IPS-20b (cell line): ENCODE data around the gene ARHGAP42.

Source experiments
- H3K27ac ChIP-seq: one replicate; pipeline ENCODE4 v1.5.1; 2013; ENCODE audit warnings: low read length
- H3K27me3 ChIP-seq: 2 replicates; pipeline ENCODE4 v1.6.1; 2013; ENCODE audit warnings: mild to moderate bottlenecking, low read length, inconsistent platforms; ENCODE audit not compliant: insufficient read depth
- H3K36me3 ChIP-seq: 2 replicates; pipeline ENCODE4 v1.6.1; 2013; ENCODE audit warnings: low read depth, mild to moderate bottlenecking, inconsistent platforms, low read length, moderate library complexity; ENCODE audit not compliant: insufficient read depth
- H3K4me1 ChIP-seq: 2 replicates; pipeline ENCODE4 v1.6.1; 2013; ENCODE audit warnings: mild to moderate bottlenecking, control low read depth, inconsistent platforms, low read length, moderate library complexity; ENCODE audit not compliant: insufficient read depth
- H3K4me3 ChIP-seq: 2 replicates; pipeline ENCODE4 v1.5.1; 2013; ENCODE audit warnings: mild to moderate bottlenecking, low read length, inconsistent platforms
- H3K9ac ChIP-seq: 2 replicates; pipeline ENCODE4 v1.6.1; 2013; ENCODE audit warnings: low read depth, mild to moderate bottlenecking, inconsistent platforms, low read length, moderate library complexity
- H3K9me3 ChIP-seq: 2 replicates; pipeline ENCODE4 v1.6.1; 2013; ENCODE audit warnings: mild to moderate bottlenecking, low read depth, low read length, inconsistent platforms; ENCODE audit not compliant: insufficient read depth

ARHGAP42 gene, protein sequence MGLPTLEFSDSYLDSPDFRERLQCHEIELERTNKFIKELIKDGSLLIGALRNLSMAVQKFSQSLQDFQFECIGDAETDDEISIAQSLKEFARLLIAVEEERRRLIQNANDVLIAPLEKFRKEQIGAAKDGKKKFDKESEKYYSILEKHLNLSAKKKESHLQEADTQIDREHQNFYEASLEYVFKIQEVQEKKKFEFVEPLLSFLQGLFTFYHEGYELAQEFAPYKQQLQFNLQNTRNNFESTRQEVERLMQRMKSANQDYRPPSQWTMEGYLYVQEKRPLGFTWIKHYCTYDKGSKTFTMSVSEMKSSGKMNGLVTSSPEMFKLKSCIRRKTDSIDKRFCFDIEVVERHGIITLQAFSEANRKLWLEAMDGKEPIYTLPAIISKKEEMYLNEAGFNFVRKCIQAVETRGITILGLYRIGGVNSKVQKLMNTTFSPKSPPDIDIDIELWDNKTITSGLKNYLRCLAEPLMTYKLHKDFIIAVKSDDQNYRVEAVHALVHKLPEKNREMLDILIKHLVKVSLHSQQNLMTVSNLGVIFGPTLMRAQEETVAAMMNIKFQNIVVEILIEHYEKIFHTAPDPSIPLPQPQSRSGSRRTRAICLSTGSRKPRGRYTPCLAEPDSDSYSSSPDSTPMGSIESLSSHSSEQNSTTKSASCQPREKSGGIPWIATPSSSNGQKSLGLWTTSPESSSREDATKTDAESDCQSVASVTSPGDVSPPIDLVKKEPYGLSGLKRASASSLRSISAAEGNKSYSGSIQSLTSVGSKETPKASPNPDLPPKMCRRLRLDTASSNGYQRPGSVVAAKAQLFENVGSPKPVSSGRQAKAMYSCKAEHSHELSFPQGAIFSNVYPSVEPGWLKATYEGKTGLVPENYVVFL

GRCh38 chr11:100687054-100687629 lies at the start of gene ARHGAP42:
Gene ARHGAP42 (plus strand): TSS chr11:100687288. CDS start chr11:100687679, 391 bp downstream.
- H3K4me3 ChIP-seq = peak within 1 kb of the TSS; percentile 79
- H3K4me1 ChIP-seq = peaks cover 15% of the 10 kb centered on the region; the same call in 1 of the 2 replicates
- 0 out of 2 replicates have a peak, but pooled peaks cover 4% of the 10 kb centered on the region for H3K36me3 ChIP-seq
- peak within 1 kb of the TSS; percentile 87; the same call in 1 of the 2 replicates for H3K9ac ChIP-seq
- peak within 1 kb of the TSS; percentile 92 for H3K27ac ChIP-seq
- no peaks in the 10 kb centered on the region; the same call in 1 of the 2 replicates for H3K27me3 ChIP-seq
- no peaks in the 10 kb centered on the region for H3K9me3 ChIP-seq

DNA sequence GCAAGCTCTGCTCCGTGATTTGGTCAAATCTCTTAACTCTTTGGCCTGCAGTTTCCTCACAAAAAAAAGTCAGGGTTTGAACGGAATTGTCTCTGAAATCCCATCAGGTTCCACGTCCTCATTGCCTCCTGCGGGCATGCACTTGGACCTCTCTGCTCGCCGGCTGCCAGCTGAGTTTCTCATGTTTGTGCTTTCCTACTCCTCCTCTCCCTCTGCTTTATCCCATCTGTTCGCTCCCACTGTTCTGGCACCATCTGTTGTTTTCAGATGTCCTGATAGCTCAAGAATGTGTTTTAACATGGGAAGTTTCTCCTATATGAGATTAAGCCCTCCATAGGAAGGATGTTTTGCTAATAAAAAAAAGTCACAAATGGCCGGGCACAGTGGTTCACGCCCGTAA lies 49.4 kb upstream of the ARHGAP42 start:
- H3K36me3 ChIP-seq = no peaks in the 10 kb centered on the region
- H3K4me3 ChIP-seq = no peak overlapping the region
- peaks cover 11% of the 10 kb centered on the region for H3K4me1 ChIP-seq
- H3K27me3 ChIP-seq = no peaks in the 10 kb centered on the region
- no peak overlapping the region for H3K9ac ChIP-seq
- no peak overlapping the region for H3K27ac ChIP-seq
- H3K9me3 ChIP-seq = no peaks in the 10 kb centered on the region

DNA sequence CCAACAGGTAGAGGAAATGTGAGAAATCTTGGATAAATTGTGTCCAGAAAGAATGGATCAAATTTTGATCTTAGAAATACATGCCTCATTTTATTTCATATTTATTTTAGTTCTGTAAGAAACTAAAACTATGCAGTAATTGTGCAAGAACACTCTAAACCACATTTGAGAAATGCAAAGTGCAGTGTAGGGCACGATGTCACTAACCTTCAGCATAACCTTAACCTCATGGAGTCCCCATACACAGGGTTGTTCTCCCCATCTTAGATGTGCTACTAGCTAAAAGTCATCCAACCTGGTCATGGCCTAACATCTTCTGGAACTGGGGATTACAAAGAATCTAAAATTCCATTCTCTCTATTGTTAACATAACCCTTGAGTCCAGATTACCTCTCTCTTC lies 48.4 kb upstream of the ARHGAP42 start:
- peaks cover 11% of the 10 kb centered on the region for H3K4me1 ChIP-seq
- H3K36me3 ChIP-seq = no peaks in the 10 kb centered on the region
- no peak overlapping the region for H3K4me3 ChIP-seq
- no peak overlapping the region for H3K9ac ChIP-seq
- H3K9me3 ChIP-seq = no peaks in the 10 kb centered on the region
- H3K27me3 ChIP-seq = no peaks in the 10 kb centered on the region
- no peak overlapping the region for H3K27ac ChIP-seq

DNA sequence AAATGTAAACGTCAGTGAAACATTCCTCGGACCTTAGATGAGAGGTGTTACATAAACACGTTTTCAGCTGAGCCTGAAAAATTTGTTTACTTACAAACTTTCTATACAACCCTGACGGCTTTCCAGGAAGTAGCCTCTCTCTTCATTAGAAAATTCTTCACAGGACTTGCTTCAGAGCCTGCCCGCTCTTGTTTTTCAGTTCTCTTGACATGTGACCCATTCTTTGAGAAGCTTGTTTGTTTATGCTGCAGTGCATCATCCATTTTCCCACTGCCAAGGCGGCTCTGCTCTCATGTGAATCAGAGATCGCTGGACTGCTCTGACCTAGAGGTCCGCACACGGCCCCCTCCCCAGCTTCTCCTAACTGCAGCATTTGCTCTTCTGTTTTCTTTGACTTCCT lies 47.9 kb upstream of the ARHGAP42 start:
- Histone ChIP-seq H3K27me3 (no peaks in the 10 kb centered on the region), H3K4me1 (peaks cover 11% of the 10 kb centered on the region), H3K9ac (no peak overlapping the region), H3K4me3 (no peak overlapping the region), H3K27ac (no peak overlapping the region), H3K36me3 (no peaks in the 10 kb centered on the region), H3K9me3 (no peaks in the 10 kb centered on the region)

GRCh38 chr11:100640071-100640470 lies 47.0 kb upstream of the ARHGAP42 start:
- peaks cover 11% of the 10 kb centered on the region for H3K4me1 ChIP-seq
- no peaks in the 10 kb centered on the region for H3K36me3 ChIP-seq
- H3K27ac ChIP-seq = no peak overlapping the region
- H3K9me3 ChIP-seq = no peaks in the 10 kb centered on the region
- no peak overlapping the region for H3K4me3 ChIP-seq
- H3K9ac ChIP-seq = no peak overlapping the region
- H3K27me3 ChIP-seq = no peaks in the 10 kb centered on the region

DNA sequence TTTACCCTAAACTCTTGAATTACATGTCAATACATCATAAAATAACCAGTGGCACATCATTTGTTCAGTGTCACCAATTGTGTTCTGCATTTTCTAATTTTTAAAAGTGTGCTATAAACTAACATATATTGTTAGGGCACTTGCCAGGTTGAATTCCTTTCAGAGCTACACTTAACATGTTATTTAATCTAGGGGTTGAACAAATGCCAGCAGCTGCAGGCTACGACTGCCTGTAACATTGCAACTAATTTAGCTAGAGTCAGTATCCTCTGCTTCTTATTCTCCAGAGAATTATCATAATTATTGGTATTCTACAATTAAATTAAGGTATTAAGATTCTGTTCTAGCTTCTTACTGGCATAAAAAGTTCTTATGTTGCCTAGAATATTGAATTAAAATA lies 46.4 kb upstream of the ARHGAP42 start:
- H3K4me3 ChIP-seq = no peak overlapping the region
- peaks cover 11% of the 10 kb centered on the region for H3K4me1 ChIP-seq
- no peaks in the 10 kb centered on the region for H3K27me3 ChIP-seq
- H3K9ac ChIP-seq = no peak overlapping the region
- no peaks in the 10 kb centered on the region for H3K36me3 ChIP-seq
- no peak overlapping the region for H3K27ac ChIP-seq
- H3K9me3 ChIP-seq = no peaks in the 10 kb centered on the region

DNA sequence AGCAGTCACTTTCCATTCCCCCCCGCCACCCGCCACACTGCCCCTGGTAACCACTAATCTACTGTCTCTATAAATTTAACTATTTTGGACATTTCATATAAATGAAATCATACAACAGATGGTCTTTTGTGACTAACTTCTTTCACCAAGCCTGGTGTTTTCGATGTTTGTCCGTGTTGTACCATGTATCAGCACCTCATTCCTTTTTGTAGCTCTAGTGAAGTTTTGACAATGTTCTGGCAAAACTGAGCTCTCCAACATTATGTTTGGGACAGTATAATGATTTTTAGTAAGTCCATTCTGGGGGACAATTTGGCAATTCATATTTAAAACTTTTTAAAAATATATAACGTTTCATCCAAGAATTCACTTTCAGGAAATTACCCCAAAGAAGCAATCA lies 45.6 kb upstream of the ARHGAP42 start:
- Histone ChIP-seq H3K9me3 (no peaks in the 10 kb centered on the region), H3K4me3 (no peak overlapping the region), H3K4me1 (peaks cover 11% of the 10 kb centered on the region), H3K9ac (no peak overlapping the region), H3K27ac (no peak overlapping the region), H3K36me3 (no peaks in the 10 kb centered on the region), H3K27me3 (no peaks in the 10 kb centered on the region)

GRCh38 chr11:100646545-100646944 lies 40.5 kb upstream of the ARHGAP42 start:
- Histone ChIP-seq H3K9me3 (no peaks in the 10 kb centered on the region; the same call in 1 of the 2 replicates), H3K4me3 (no peak overlapping the region), H3K27ac (no peak overlapping the region), H3K4me1 (no peaks in the 10 kb centered on the region; the same call in 1 of the 2 replicates), H3K9ac (no peak overlapping the region), H3K36me3 (no peaks in the 10 kb centered on the region), H3K27me3 (no peaks in the 10 kb centered on the region)

DNA sequence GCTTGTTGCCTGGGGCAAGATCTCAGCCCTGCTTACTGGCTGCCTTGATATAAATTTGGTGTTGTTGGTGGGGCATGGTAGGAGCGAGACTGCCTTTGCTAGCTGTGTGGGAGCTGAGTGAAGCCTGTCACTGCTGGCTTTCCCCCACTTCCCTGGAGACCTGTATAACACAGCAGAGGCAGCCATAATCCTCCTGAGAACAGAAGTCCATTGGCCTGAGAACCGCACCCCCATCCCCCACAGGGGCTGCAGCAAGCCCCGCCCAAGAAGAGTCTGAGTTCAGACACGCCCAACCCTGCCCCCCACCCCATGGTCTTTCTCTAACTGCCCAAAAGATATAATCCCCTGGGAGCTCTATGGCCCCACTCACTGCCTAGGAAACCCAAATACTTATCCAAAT lies 39.2 kb upstream of the ARHGAP42 start:
- Histone ChIP-seq H3K9me3 (no peaks in the 10 kb centered on the region; the same call in 1 of the 2 replicates), H3K9ac (no peak overlapping the region), H3K4me1 (no peaks in the 10 kb centered on the region; the same call in 1 of the 2 replicates), H3K27ac (no peak overlapping the region), H3K36me3 (no peaks in the 10 kb centered on the region), H3K27me3 (no peaks in the 10 kb centered on the region), H3K4me3 (no peak overlapping the region)

DNA sequence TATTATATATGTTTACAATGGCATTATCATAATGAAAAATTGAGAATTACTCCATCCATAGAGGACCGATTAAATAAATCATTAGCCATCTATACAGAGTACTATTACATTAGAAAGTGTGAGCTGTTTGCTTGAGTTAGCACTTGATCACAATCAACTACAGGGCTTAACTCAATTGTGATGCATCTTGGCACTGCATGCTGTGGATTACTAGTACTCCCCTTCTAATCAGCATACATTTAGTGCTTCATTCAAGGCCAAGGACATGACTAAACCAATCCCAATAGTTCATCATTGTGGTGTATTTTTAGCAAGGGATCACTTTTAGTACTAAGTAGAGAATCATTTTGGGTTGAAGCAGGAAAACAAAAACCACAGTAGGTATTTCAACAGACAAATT lies 23.5 kb upstream of the ARHGAP42 start:
- Histone ChIP-seq H3K27ac (no peak overlapping the region), H3K36me3 (no peaks in the 10 kb centered on the region), H3K4me1 (peaks cover 13% of the 10 kb centered on the region; the same call in 1 of the 2 replicates), H3K9ac (no peak overlapping the region), H3K4me3 (0 out of 2 replicates have a peak overlapping the region, but pooled peaks have one; percentile 19), H3K27me3 (no peaks in the 10 kb centered on the region), H3K9me3 (no peaks in the 10 kb centered on the region)

- H3K9ac ChIP-seq = no peak overlapping the region
- H3K4me1 ChIP-seq = peaks cover 13% of the 10 kb centered on the region; the same call in 1 of the 2 replicates
- H3K4me3 ChIP-seq = 0 out of 2 replicates have a peak overlapping the region, but pooled peaks have one; percentile 19
- H3K36me3 ChIP-seq = no peaks in the 10 kb centered on the region
- no peak overlapping the region for H3K27ac ChIP-seq
- no peaks in the 10 kb centered on the region for H3K9me3 ChIP-seq
- H3K27me3 ChIP-seq = no peaks in the 10 kb centered on the region
Observed at GRCh38 chr11:100663996-100664395, 23.1 kb upstream of the ARHGAP42 start.
